Epidermal melanocyte (primary cell): ENCODE measurements around the gene ENPP3.
"Not testable (repeated sequence)": the region's sequence is repeated elsewhere in the genome, so short reads cannot be mapped to it uniquely, and the experiment has no call there.

Experiments
- DNase-seq: peaks from one replicate; pipeline ENCODE4 v3.0.0; 2011; ENCODE audit warnings: low spot score; ENCODE audit not compliant: insufficient read length

ENPP3 gene

GRCh38 chr6:131736003-131736596, 99.0 kb downstream of the ENPP3 start:
- no peak for DNase-seq

GRCh38 chr6:131736811-131737210, 99.7 kb downstream of the ENPP3 start:
- no peak for DNase-seq

DNA sequence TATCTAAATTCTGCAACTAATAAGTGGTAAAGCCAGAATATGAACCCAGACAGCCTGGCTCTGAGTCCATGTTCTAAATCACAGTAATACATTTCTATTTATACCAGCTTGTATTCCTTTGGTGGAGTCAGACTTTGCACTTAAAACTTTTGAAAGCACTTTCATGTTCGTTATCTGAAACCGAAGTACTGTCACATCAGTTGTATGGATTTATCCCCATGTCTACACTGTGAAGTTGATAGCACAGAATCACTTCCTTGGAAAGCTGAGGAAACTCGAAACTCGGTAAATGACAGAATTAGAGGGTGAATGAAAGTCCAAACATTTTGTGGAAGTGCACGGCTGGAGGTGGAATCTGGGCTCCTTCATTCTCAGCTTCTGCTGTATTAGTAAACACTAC, 102.0 kb downstream of the ENPP3 start:
- no peak for DNase-seq

GRCh38 chr6:131740161-131740560, 103.1 kb downstream of the ENPP3 start:
- no peak for DNase-seq

DNA sequence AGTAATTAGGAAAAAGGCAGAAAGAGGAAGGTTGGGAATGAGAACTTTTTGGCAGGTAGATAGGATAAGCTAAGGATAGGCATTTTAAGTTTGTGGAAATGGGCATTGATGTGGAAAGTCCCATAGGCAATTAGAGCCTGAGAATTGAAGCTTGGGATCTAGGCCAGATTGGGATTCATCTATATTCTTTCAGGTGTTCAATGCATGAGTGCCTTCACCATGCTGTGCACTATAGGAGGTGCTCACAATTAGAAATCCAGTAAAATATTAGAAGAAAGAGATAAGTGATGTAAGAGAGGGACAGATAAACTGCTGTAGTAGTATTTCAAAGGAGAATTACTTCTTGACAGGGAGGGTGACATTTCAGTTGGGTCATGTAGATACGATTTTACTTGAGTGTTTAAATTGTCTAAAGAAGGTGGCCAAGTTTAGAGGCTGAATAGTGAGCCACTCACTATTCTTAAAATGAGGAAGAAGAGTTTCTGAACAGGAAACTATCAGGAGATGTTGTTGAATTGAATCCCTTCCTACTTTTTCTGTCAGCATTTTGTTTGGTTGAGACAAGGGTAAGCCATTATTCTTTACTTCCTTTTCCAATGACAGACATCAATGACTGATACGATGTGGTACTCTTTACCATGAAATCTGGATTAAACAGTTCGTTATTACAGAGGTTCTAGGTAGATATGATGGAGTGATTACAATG, 104.7 kb downstream of the ENPP3 start:
- DNase-seq, result no peak

- no peak for DNase-seq
Measured at GRCh38 chr6:131744432-131745287, 107.6 kb downstream of the ENPP3 start.

DNA sequence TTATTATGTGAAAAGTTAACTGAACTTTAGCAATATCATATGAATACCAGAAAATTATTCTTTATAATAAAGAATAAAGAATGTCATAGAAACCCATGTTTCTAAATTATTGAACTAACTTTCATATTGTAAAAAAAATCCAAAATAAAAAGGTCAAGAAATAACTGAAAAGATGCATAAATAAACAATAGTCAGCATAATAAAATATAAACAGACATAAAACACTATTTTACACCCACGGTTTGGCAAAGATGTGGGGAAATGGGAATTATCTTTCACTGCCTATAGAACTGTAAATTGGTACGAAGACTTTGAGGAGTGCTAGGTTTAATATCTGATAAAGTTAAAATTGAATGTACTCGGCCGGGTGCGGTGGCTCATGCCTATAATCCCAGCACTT, 108.4 kb downstream of the ENPP3 start:
- DNase-seq, result no peak

DNA sequence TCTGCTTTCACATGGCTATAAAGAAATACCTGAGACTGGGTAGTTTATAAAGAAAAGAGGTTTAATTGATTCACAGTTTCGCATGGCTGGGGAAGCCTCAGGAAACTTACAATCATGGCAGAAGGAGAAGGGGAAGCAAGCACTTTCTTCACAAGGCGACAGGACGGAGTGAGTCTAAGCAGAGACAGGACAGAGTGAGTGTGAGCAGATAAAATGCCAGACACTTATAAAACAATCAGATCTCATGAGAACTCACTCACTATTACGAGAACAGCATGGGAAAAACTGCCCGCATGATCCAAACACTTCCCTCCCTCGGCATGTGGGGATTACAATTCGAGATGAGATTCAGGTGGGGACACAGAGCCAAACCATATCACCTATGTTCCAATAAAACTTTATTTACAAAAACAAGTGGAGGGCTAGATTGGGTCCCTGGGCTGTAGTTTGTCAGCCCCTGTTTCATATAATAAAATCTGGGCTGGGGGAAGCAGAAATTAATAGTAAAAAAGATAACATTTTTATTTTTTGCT, 110.8 kb downstream of the ENPP3 start:
- no peak for DNase-seq

- no peak for DNase-seq
Measured at GRCh38 chr6:131749023-131749422, 111.9 kb downstream of the ENPP3 start.

DNA sequence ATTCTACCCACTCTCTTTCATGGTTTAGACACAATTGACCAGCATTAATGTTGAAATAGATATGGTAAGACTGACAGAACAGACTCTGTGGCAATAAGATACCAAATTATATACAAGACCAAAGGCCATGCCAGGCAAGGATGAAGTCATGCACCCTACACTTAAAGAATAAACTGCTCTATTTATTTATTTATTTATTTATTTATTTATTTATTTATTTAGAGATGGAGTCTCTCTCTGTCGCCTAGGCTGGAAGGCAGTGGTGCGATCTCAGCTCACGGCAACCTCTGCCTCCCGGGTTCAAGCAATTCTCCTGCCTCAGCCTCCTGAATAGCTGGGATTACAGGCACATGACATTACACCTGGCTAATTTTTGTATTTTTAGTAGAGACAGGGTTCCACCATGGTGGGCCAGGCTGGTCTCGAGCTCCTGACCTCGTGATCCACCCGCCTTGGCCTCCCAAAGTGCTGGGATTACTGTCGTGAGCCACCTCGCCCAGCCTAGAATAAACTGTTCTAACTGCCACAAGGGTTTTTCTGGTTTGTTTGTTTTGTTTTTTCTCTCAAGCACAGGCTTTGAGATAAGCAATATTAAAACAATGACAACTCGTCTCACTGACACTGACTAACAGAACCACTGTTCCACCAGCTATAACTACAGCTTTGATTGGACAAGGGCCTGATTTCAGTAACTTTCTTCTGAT, 114.1 kb downstream of the ENPP3 start:
- not testable (repeated sequence) for DNase-seq

DNA sequence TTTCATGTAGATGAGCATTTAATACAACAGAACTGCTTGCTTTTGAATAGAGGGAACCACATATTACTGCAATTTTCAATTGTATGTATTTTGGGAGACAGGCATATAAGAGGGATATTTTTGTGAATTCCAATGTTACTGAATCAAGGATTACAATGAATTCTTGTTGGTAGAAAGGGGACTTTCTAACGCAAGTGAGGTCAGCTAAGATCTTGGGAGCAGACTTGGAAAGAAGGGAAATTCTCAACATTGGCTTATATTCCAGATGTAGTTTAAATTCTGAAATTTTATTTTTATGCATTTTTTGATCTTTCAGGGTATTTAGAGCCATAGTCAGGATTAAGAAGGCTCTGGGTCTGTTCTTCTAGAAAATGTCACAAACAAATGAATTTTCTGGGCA, 117.0 kb downstream of the ENPP3 start:
- DNase-seq, result no peak

- DNase-seq, result no peak
Measured at GRCh38 chr6:131754715-131755567, 117.8 kb downstream of the ENPP3 start.

- no peak for DNase-seq
Measured at GRCh38 chr6:131755597-131755996, 118.5 kb downstream of the ENPP3 start.

DNA sequence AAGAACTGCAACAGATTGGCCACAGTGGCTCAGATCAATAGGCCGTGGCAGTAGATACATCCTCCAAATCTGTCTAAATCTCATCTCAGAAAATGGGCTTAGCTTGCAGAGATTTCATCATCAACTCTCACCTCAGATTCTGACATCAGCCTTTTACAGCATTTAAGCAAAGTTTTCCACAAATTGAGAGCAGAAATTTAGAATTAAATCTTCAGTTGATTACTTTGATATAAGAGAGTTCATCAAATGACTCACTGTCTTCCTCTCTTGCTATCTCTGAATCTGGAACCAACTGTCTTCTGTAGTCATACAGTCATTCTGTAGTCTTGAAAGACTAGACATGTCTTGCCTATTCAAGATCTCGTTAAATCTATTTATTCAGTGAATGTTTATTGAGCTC, 118.9 kb downstream of the ENPP3 start:
- DNase-seq, result no peak

DNA sequence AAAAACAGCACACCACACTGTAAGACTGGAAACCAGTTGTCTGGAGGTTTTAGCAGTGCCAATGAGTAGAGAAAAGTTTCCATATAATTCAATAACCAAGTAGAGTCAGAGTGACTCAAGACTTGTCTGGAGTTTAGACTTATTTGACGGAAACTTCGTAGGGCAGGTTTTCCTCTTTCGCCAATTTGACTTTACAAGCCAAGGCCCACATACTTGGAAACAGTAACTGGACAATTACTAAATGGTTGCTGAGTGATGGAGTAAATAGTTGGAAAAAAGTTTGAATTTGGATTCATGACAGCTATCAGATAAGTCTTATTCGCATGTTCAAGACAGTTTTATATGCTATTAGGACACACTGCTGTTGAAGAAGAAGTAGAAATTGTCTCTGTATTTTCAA, 121.8 kb downstream of the ENPP3 start:
- DNase-seq, result no peak

GRCh38 chr6:131761060-131761761, 124.1 kb downstream of the ENPP3 start:
- no peak for DNase-seq

DNA sequence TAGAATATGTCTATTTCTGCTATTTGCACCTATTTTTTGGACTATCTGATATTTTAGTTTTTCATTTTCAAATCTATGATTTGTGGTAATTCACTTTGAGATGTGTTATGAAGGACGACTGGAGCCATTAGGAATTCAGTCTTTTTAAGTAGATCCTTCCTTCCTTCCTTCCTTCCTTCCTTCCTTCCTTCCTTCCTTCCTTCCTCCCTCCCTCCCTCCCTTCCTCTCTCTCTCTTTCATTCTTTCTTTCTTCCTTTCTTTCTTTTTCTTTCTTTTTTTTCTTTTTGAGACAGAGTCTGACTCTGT, 124.6 kb downstream of the ENPP3 start:
- DNase-seq, result no peak

DNA sequence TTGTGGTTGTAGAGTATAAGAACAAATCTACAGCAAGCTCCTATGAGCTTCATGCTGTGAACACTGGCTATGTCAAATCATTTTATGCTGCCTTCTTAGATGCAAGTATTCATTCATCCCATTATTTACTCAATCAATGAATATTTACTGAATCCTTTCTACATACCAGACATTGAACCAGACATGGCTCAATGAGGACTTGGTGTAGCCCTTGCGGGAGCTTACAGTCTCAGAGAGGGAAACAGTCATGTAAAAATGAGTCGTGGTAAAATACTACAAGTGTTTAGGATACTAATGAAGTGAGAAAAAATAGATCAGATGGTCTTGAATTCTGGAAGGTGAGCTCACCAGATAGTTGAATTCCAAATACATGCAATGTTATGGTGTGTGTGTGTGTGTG, 125.9 kb downstream of the ENPP3 start:
- no peak for DNase-seq

- DNase-seq, result no peak
Measured at GRCh38 chr6:131763749-131764148, 126.6 kb downstream of the ENPP3 start.

DNA sequence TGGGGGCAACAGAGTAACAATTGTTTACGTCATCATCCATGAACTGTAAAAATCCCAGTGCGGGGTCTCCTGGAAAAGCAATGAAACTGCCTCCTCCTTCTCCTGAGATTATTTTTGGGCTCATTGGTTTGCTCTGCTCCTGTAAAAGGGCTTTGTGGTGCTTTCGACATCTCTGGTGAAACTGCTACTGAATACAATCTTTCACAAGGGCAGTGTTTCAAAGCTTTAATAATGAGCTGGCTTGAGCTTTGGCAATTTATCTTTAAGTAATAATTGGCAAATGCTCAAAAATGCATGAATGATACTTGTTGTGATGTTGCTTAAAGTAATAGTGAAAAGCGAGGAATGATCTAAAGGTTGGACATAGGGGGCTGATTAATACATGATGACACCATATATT, 127.2 kb downstream of the ENPP3 start:
- DNase-seq, result no peak
